ENCODE measurements around the gene PACS2. TPM values are rescaled to one million over a fixed set of nuclear protein-coding genes. Genes with fewer than 3 reads are reported as not detected.

The PACS2 gene
- total RNA-seq, 3 donors from 2014 or later, result 23.1 to 27.2 (median 24.8) TPM

- DNase-seq, result no peak
- no peak for ATAC-seq
- peaks cover 18% of the 10 kb centered on the region for H3K36me3 Mint-ChIP-seq (ENCODE audit: insufficient read depth)
- peaks cover 13% of the 10 kb centered on the region for H3K4me1 Mint-ChIP-seq (ENCODE audit: low read depth)
- H3K27me3 Mint-ChIP-seq (ENCODE audit: low read depth), result no peaks in the 10 kb centered on the region
- H3K4me3 Mint-ChIP-seq, result no peak overlapping the region
- H3K9me3 Mint-ChIP-seq, result no peaks in the 10 kb centered on the region
These were observed 115.5 kb downstream of the PACS2 start for GRCh38 chr14:105430042-105430441.

GRCh38 chr14:105430565-105430964, 116.0 kb downstream of the PACS2 start:
- Mint-ChIP-seq H3K36me3 (ENCODE audit: insufficient read depth) (peaks cover 18% of the 10 kb centered on the region), H3K27me3 (ENCODE audit: low read depth) (no peaks in the 10 kb centered on the region), H3K9me3 (no peaks in the 10 kb centered on the region), H3K4me3 (no peak overlapping the region), H3K4me1 (ENCODE audit: low read depth) (peaks cover 15% of the 10 kb centered on the region)
- DNase-seq (no peak), ATAC-seq (no peak)

GRCh38 chr14:105431256-105431655, 116.7 kb downstream of the PACS2 start:
- no peak for DNase-seq
- H3K4me1 Mint-ChIP-seq (ENCODE audit: low read depth), result peaks cover 15% of the 10 kb centered on the region
- no peak for ATAC-seq
- no peak overlapping the region for H3K4me3 Mint-ChIP-seq
- no peaks in the 10 kb centered on the region for H3K27me3 Mint-ChIP-seq (ENCODE audit: low read depth)
- H3K9me3 Mint-ChIP-seq, result no peaks in the 10 kb centered on the region
- peaks cover 15% of the 10 kb centered on the region for H3K36me3 Mint-ChIP-seq (ENCODE audit: insufficient read depth)

GRCh38 chr14:105432657-105433056, 118.1 kb downstream of the PACS2 start:
- Mint-ChIP-seq H3K36me3 (ENCODE audit: insufficient read depth) (peaks cover 10% of the 10 kb centered on the region), H3K4me3 (no peak overlapping the region), H3K4me1 (ENCODE audit: low read depth) (peaks cover 10% of the 10 kb centered on the region), H3K9me3 (no peaks in the 10 kb centered on the region), H3K27me3 (ENCODE audit: low read depth) (no peaks in the 10 kb centered on the region)
- ATAC-seq, result no peak
- no peak for DNase-seq

- H3K27me3 Mint-ChIP-seq (ENCODE audit: low read depth), result no peaks in the 10 kb centered on the region
- no peak for DNase-seq
- H3K36me3 Mint-ChIP-seq (ENCODE audit: insufficient read depth), result peaks cover 10% of the 10 kb centered on the region
- ATAC-seq, result no peak
- H3K9me3 Mint-ChIP-seq, result no peaks in the 10 kb centered on the region
- H3K4me3 Mint-ChIP-seq, result no peak overlapping the region
- peaks cover 9% of the 10 kb centered on the region for H3K4me1 Mint-ChIP-seq (ENCODE audit: low read depth)
These were observed 118.6 kb downstream of the PACS2 start for GRCh38 chr14:105433161-105433605.

- Mint-ChIP-seq H3K36me3 (ENCODE audit: insufficient read depth) (no peaks in the 10 kb centered on the region), H3K4me1 (ENCODE audit: low read depth) (peaks cover 8% of the 10 kb centered on the region), H3K27me3 (ENCODE audit: low read depth) (no peaks in the 10 kb centered on the region), H3K9me3 (no peaks in the 10 kb centered on the region), H3K4me3 (no peak overlapping the region)
- ATAC-seq (no peak), DNase-seq (no peak)
These were observed 121.9 kb downstream of the PACS2 start for GRCh38 chr14:105436402-105436801.

- DNase-seq (no peak), ATAC-seq (no peak)
- Mint-ChIP-seq H3K4me1 (ENCODE audit: low read depth) (peaks cover 8% of the 10 kb centered on the region), H3K36me3 (ENCODE audit: insufficient read depth) (peaks cover 3% of the 10 kb centered on the region), H3K9me3 (no peaks in the 10 kb centered on the region), H3K27me3 (ENCODE audit: low read depth) (no peaks in the 10 kb centered on the region), H3K4me3 (no peak overlapping the region)
These were observed 122.6 kb downstream of the PACS2 start for GRCh38 chr14:105436891-105437722.

GRCh38 chr14:105437723-105438500, 123.4 kb downstream of the PACS2 start:
- H3K9me3 Mint-ChIP-seq, result no peaks in the 10 kb centered on the region
- no peaks in the 10 kb centered on the region for H3K27me3 Mint-ChIP-seq (ENCODE audit: low read depth)
- peaks cover 3% of the 10 kb centered on the region for H3K36me3 Mint-ChIP-seq (ENCODE audit: insufficient read depth)
- peaks cover 8% of the 10 kb centered on the region for H3K4me1 Mint-ChIP-seq (ENCODE audit: low read depth)
- ATAC-seq (no peak), DNase-seq (no peak)
- no peak overlapping the region for H3K4me3 Mint-ChIP-seq

- Mint-ChIP-seq H3K27me3 (ENCODE audit: low read depth) (no peaks in the 10 kb centered on the region), H3K4me1 (ENCODE audit: low read depth) (peaks cover 8% of the 10 kb centered on the region), H3K9me3 (no peaks in the 10 kb centered on the region), H3K36me3 (ENCODE audit: insufficient read depth) (peaks cover 3% of the 10 kb centered on the region), H3K4me3 (no peak overlapping the region)
- ATAC-seq, result no peak
- DNase-seq, result no peak
These were observed 124.6 kb downstream of the PACS2 start for GRCh38 chr14:105439179-105439578.

- no peak for ATAC-seq
- Mint-ChIP-seq H3K36me3 (ENCODE audit: insufficient read depth) (peaks cover 3% of the 10 kb centered on the region), H3K27me3 (ENCODE audit: low read depth) (no peaks in the 10 kb centered on the region), H3K4me1 (ENCODE audit: low read depth) (peaks cover 6% of the 10 kb centered on the region), H3K4me3 (no peak overlapping the region), H3K9me3 (no peaks in the 10 kb centered on the region)
- no peak for DNase-seq
These were observed 125.4 kb downstream of the PACS2 start for GRCh38 chr14:105439710-105440553.

- ATAC-seq, result no peak
- Mint-ChIP-seq H3K36me3 (ENCODE audit: insufficient read depth) (peaks cover 3% of the 10 kb centered on the region), H3K4me1 (ENCODE audit: low read depth) (peaks cover 3% of the 10 kb centered on the region), H3K27me3 (ENCODE audit: low read depth) (no peaks in the 10 kb centered on the region), H3K9me3 (no peaks in the 10 kb centered on the region), H3K4me3 (no peak overlapping the region)
- no peak for DNase-seq
These were observed 126.0 kb downstream of the PACS2 start for GRCh38 chr14:105440554-105440900.

GRCh38 chr14:105440992-105441391, 126.4 kb downstream of the PACS2 start:
- no peak for ATAC-seq
- H3K27me3 Mint-ChIP-seq (ENCODE audit: low read depth), result no peaks in the 10 kb centered on the region

GRCh38 chr14:105442125-105442524, 127.6 kb downstream of the PACS2 start:
- no peak overlapping the region for H3K4me3 Mint-ChIP-seq
- peaks cover 3% of the 10 kb centered on the region for H3K36me3 Mint-ChIP-seq (ENCODE audit: insufficient read depth)
- H3K9me3 Mint-ChIP-seq, result no peaks in the 10 kb centered on the region
- DNase-seq, result no peak
- ATAC-seq, result no peak
- H3K4me1 Mint-ChIP-seq (ENCODE audit: low read depth), result no peaks in the 10 kb centered on the region
- H3K27me3 Mint-ChIP-seq (ENCODE audit: low read depth), result no peaks in the 10 kb centered on the region

More at GRCh38 chr14:105440992-105441391, 126.4 kb downstream of the PACS2 start:
- H3K9me3 Mint-ChIP-seq, result no peaks in the 10 kb centered on the region
- DNase-seq, result no peak
- H3K4me1 Mint-ChIP-seq (ENCODE audit: low read depth), result peaks cover 2% of the 10 kb centered on the region
- H3K36me3 Mint-ChIP-seq (ENCODE audit: insufficient read depth), result peaks cover 3% of the 10 kb centered on the region
- H3K4me3 Mint-ChIP-seq, result no peak overlapping the region

- Mint-ChIP-seq H3K27me3 (ENCODE audit: low read depth) (no peaks in the 10 kb centered on the region), H3K36me3 (ENCODE audit: insufficient read depth) (peaks cover 3% of the 10 kb centered on the region), H3K4me1 (ENCODE audit: low read depth) (no peaks in the 10 kb centered on the region), H3K4me3 (no peak overlapping the region), H3K9me3 (no peaks in the 10 kb centered on the region)
- ATAC-seq (no peak), DNase-seq (no peak)
These were observed 128.3 kb downstream of the PACS2 start for GRCh38 chr14:105442834-105443233.

Data from activated T-cell treated with anti-CD3 and anti-CD28 coated beads, Interleukin-2, amount 50 U/mL, for 4 hours (primary cell).